DMS114 treated with DMSO at 0.1 percent for 48 hours (cell line): ENCODE data around the gene RRBP1.
A peak's percentile ranks its signal among the peaks of the same experiment; 100 is the strongest.

Experiments used
- DNase-seq: peaks from one replicate; lab custom pipeline; 2025; ENCODE audit not compliant: unreplicated experiment; lab: John Stamatoyannopoulos, UW

The RRBP1 gene

DNA sequence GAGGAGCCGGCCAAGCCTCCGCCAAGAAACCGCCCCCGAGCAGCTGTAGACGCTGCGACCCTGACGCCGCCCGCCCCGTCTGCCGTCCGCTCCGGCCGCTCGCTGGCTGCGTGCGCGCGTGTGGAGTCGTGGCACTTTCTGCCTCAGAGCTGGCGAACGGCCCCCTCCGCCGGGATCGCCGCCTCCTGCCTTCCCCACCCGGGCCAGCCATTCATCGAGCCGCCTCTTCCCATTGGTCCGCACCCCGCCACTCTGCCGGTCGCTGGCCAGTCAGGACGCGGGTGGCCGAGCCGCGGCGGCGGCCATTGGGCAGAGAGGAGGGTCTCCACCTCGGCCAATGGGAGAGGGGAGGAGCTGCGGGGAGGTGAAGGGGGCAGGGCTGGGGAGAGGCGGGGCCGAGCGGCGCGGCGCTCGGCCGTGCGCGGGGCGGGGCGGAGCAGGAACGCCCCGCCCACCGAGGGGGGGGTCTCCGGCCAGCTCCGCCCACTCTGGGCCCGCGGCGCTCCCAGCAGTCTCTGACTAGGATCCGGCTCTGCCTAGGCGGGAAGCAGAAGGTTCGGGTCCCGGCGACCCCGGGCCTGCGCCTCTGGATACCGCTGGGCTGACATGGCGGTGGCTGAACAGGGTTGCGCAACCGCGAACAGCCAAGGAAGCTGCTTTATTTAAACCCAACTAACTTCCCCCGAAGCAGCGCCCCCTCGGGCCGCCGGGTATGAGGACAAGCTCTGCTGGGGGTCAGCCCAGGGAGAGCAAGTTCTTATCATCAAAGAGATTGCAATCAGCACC is at the start of gene RRBP1:
Gene RRBP1, minus strand, starts transcription at position 140 of the 786 bp plus-strand sequence. CDS start 21,735 bp downstream, outside the sequence.
- peak; percentile 88 for DNase-seq

- no peak for DNase-seq
These were observed 49.2 kb upstream of the RRBP1 start for GRCh38 chr20:17731233-17731632.

GRCh38 chr20:17730071-17730470 is 48.0 kb upstream of the RRBP1 start:
- no peak for DNase-seq

GRCh38 chr20:17728074-17728473 is 46.0 kb upstream of the RRBP1 start:
- no peak for DNase-seq

- no peak for DNase-seq
These were observed 45.3 kb upstream of the RRBP1 start for GRCh38 chr20:17727351-17727750.

DNA sequence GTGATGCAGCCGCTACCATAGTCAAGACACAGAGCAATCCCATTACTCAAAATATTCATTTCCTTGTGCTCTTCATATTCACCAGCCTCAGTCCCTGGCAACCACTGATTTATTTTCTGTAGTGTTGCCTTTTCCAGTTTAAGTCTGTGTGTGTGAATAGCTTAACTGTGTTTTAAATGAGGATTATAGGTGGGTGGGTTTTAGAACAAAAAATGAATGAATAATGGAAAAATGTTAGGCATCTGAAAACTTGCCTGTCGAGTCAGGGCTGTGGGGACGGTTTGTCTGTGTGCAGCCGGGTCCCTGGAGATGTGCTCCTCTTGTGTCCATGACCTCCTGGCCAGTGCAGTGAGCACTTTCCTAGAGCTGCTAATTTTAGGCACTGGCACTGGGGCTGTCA is 44.9 kb upstream of the RRBP1 start:
- no peak for DNase-seq

DNA sequence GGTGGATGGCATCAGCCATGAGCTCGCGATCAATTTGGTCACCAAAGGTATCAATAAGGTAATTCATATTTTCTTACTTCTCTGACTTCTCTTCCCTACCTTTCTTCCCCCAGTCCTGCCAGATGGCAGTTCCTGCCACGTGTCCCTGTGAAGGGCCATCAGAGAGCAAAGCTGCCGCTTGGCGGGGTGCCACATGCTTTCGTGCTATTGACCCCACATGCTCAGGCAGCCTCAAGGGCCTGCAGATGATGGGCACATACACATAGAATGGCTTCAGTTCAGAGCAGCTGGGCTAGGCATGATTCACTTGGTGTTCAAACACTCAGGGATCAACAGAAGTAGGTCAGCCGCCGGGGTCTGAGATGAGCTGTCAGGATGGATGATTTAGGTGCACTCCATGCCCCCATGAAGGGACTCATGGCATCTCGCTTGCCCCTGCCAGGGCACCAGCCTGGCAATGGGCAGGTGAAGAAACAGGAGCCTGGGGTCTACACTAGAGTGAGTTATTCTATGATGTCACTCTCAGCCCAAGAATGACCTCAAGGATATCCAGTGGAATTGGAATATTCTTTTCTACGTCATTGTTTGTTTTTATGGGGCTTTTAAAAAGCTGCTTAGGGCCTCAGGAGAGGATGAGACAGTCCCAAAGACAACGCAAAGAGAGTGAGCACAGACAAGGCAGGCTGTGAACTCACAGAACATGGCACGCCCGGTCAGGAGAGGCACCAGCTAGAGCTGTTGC is 43.2 kb upstream of the RRBP1 start:
- DNase-seq = no peak

DNA sequence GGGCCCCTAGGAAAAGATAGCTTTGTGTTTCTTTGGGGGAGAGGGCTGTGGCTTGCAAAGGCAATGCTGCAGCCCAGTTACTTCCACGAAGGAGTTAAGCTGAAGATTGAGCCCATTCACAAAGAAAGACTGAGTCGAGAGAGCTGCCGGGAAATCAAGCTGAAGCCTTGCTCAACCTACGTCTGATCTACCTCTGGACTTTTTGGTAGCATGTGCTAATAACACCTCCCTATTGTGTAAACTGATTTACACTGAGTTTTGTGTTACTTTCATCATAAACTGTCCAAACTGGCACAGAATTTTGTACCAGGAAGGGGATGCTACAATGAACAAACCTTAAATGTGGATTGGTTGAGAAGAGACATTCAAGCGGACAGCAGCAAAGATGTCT is 41.3 kb upstream of the RRBP1 start:
- DNase-seq = no peak

DNA sequence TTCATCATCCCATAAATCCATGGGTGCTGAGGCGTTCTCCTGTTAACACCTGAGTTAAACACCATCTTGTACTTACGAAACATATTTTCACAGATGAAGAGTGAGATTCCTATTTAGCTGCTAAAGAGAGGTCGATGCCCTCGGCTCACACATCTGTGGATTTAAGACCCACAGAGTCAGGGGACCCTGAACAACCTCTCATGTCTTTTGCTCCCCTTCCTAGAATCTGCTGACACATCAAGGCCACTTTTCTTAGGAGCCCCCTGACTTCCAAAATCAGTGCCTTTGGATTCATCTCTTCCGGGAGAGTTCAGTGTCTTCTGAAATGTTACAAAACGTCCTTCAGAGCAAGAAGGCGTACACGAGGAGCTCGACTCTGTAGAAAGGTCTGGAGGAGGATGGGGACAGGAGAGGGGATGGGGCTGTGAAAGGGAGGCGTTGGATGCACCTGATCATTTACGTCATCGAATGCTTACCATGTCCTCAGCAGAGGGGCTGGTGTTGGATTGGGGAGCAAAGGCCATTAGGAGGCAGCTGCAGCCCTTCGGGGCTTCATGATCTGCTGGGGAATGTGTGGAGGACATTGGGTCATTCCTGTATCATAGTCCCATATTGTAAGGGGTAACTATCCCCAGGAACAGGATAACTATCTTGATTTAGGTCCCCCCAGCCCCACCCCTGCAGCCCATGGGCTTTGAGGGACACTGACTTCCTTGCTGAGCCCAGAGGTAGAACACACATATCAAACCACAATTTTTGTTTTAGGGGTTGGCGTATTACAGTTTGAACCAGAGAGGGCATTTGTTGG is 40.7 kb upstream of the RRBP1 start:
- DNase-seq = no peak

DNA sequence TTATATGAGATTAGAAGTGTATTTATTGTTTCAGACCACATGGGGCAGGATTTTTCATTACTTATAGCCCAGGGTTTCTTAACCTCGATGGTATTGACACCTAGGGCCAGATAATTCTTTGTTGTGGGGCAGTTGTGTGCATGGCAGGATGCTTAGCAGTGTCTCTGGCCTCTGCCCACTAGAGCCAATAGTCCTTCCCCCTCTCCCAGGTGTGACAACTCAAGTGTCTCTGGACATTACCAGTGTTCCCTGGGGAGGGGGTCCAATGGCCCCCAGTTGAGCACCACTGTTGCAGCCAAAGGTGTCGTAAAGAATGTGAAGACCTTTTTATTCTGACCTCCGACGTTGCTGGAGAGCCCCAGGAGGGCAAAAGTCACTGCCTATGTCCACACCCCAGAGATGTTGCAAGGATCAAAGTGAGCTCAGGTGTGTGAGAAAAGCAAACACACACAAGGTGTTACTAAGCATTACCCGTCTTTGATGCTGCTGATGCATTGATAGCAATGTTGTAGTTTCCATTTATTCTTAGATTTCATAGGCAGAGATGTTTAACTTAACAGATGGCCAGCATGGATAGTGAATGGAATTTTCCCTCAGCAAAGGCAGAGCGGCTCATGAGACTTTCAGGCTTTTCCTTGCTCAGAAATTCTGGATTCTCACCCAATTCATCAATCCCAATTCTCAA is 39.9 kb upstream of the RRBP1 start:
- no peak for DNase-seq

- DNase-seq = no peak
These were observed 38.7 kb upstream of the RRBP1 start for GRCh38 chr20:17720755-17721154.

DNA sequence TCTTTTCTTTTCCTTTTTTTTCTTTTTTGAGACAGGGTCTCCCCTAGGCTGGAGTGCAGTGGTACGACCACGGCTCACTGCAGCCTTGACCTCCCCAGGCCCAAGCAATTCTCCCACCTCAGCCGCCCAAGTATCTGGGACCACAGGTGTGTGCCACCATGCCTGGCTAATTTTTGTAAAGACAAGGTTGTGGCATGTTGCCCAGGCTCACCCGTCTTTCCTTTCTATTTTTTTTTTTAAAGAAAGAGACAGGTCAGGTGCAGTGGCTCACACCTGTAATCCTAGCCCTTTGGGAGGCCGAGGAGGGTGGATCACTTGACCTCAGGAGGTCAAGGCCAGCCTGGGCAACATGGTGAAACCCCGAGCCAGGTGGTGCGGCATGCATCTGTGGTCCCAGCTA is 34.3 kb upstream of the RRBP1 start:
- no peak for DNase-seq

DNA sequence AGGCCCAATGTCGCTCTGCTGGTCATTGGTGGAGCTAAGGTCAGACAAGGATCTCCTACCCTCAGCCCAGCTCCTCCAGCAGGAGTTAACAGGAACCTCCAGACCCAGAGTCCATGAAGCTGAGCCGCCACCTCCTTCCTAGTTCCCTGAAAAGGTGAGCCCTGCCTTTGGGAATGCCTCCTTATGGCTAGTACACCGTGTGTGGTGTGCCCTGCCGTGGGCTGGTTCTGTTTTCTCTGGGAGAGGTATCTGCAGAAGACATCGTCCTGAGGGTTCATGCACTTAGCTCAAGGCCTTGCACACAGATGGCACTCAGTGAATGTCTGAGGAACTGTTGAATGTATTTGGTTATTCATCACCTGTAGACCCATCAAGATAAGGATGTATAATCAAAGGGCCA is 33.0 kb upstream of the RRBP1 start:
- DNase-seq = no peak

DNA sequence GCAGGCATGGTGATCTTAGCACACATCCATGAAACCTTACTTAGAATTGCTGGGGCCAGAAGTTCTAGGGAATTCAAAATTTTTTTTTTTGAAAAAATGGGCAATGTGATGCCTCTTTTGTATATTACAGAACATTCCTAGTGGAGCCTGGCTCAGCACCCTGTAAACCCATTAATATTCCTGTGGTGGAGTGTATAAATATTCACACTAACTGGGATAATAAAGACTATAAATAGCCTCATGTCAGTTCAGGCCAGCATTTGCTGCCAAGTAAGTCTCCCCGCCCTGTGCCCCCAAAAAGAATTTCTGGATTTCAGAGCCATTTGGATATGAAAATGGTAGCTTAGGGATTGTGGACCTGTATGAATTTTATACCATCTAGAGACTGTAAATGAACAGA is 32.6 kb upstream of the RRBP1 start:
- no peak for DNase-seq

GRCh38 chr20:17712708-17713107 is 30.7 kb upstream of the RRBP1 start:
- DNase-seq = no peak

DNA sequence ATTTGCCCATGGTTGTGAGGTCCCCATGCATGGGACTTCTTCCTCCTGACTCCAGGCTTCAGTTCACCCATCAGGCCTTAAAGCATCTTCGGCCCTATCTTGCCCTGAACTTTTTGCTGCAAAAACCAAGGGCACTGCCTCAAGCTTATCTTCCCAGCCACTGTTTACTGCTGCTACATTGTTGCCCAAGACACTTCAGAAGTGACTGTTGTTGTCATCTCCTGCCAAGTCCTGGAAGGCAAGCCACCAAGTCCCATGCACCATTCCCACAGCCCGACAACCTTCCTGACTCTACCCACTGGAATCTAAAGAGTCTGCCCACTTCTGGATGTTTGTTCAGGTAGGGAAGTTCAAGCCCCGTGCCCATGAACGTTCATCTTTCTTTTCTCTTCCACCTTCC is 30.2 kb upstream of the RRBP1 start:
- DNase-seq = no peak

DNA sequence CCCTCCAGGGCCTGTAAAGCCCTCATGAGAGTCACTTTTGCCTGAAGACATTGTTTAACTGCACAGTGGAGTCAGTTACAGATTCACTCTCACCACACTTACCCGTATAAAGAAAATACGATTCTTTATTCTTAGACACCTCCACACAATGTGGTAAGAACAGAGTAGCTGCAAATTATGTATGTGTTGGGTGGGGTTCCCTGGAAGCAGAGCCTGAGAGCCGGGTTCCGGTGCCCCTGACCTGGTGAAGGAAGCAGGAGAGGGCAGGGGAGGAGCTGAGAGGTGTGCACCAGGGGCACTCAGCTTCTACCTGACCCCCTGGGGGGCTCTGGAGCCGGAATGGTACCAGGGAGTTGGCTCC is 29.2 kb upstream of the RRBP1 start:
- DNase-seq = no peak

DNA sequence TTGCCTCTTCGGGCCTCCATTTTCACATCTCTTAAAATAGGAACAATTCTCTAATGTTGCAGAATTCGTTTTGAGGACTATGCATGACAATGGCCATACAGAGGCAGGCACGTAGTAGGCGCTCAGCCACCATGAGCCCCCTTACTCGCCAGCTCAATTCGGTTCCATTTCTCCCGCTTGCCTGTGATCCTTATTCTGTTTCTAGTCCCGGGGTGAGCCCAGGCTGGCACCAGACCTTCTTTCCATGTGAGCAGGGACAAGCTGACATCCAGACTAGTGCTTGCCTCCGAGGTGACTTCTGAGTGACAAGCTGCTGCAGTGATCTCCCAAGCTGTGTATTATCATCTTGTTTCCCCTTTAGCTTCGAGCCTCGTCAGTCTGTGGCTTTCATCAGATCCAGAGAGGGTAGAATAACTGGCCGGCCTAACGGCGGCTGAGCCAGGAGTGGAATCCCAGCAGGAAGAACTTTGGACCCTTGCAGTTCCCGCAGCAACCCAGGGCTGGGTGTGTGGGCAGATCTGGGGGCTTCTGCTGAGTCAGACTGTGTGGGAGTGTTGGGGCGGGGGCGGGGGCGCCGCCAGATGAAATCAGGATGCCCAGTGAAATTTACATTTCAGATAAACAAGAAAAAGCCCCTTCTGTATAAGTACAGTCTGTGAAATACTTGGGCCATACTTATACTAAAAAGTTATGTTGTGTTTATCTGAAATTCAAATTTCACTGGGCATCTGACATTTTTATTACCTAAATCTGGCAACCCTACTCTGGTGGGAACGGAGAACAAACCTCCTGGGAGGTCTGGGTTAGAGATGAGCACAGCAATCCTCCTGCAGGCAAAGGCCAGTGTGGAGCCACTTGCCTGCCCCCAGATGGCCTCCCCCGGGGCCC is 28.6 kb upstream of the RRBP1 start:
- DNase-seq = no peak

GRCh38 chr20:17709361-17710293 is 27.6 kb upstream of the RRBP1 start:
- DNase-seq = no peak
